Astrocyte (in vitro differentiated cells and primary cell): ENCODE data around the gene MEGF11. TPM values are rescaled to one million over a fixed set of nuclear protein-coding genes. Genes with fewer than 3 reads are reported as not detected.

Experiments
- DNase-seq: peaks from one replicate; pipeline ENCODE4 v3.0.0-alpha.2; 2010; ENCODE audit warnings: low read depth
- FAIRE-seq: peaks from 2 replicates; lab custom pipeline; 2011; peaks lifted over from hg19 to GRCh38; lab: Jason Lieb, UNC
- H2AFZ ChIP-seq: 2 replicates; pipeline ENCODE4 v1.6.0; 2012; ENCODE audit warnings: low read depth, low read length, inconsistent platforms
- H3K27ac ChIP-seq: 2 replicates; pipeline ENCODE4 v1.5.1; 2011; ENCODE audit warnings: low read depth, low read length, inconsistent platforms
- H3K27me3 ChIP-seq: 2 replicates; pipeline ENCODE4 v1.6.0; 2011; ENCODE audit warnings: low read length, inconsistent platforms; ENCODE audit not compliant: insufficient read depth
- H3K36me3 ChIP-seq: 2 replicates; pipeline ENCODE4 v1.5.1; 2011; ENCODE audit warnings: low read length, inconsistent platforms; ENCODE audit not compliant: insufficient read depth
- H3K4me1 ChIP-seq: 2 replicates; pipeline ENCODE4 v1.5.1; 2011; ENCODE audit warnings: low read length, inconsistent platforms; ENCODE audit not compliant: insufficient read depth
- H3K4me2 ChIP-seq: 2 replicates; pipeline ENCODE4 v1.6.0; 2012; ENCODE audit warnings: low read length, inconsistent platforms
- H3K4me3 ChIP-seq: 2 replicates; pipeline ENCODE4 v1.5.1; 2011; ENCODE audit warnings: low read depth, mild to moderate bottlenecking, low read length, inconsistent platforms; ENCODE audit not compliant: insufficient read depth
- H3K79me2 ChIP-seq: 2 replicates; pipeline ENCODE4 v1.6.0; 2012; ENCODE audit warnings: mild to moderate bottlenecking, low read length, inconsistent platforms; ENCODE audit not compliant: insufficient read depth
- H3K9ac ChIP-seq: 2 replicates; pipeline ENCODE4 v1.6.0; 2012; ENCODE audit warnings: mild to moderate bottlenecking, low read length, inconsistent platforms
- H3K9me3 ChIP-seq: 2 replicates; pipeline ENCODE4 v1.5.1; 2012; ENCODE audit warnings: low read depth, mild to moderate bottlenecking, low read length, inconsistent platforms; ENCODE audit not compliant: insufficient read depth
- H4K20me1 ChIP-seq: 2 replicates; pipeline ENCODE4 v1.6.0; 2012; ENCODE audit warnings: low read length, inconsistent platforms; ENCODE audit not compliant: insufficient read depth
- H3K27ac Mint-ChIP-seq: one replicate; pipeline ENCODE4 v1.8.0; 2021; ENCODE audit warnings: mild to moderate bottlenecking, mixed read lengths; ENCODE audit not compliant: unreplicated experiment
- H3K27me3 Mint-ChIP-seq: one replicate; pipeline ENCODE4 v1.8.0; 2021; ENCODE audit warnings: low read depth, mixed read lengths; ENCODE audit not compliant: unreplicated experiment
- H3K36me3 Mint-ChIP-seq: one replicate; pipeline ENCODE4 v1.8.0; 2021; ENCODE audit warnings: low read depth, mixed read lengths; ENCODE audit not compliant: unreplicated experiment
- H3K4me1 Mint-ChIP-seq: one replicate; pipeline ENCODE4 v1.8.0; 2021; ENCODE audit warnings: low read depth, mixed read lengths; ENCODE audit not compliant: unreplicated experiment
- H3K4me3 Mint-ChIP-seq: one replicate; pipeline ENCODE4 v1.8.0; 2021; ENCODE audit warnings: mild to moderate bottlenecking, moderate library complexity, mixed read lengths; ENCODE audit not compliant: unreplicated experiment
- H3K9me3 Mint-ChIP-seq: one replicate; pipeline ENCODE4 v1.8.0; 2021; ENCODE audit warnings: mild to moderate bottlenecking, mixed read lengths; ENCODE audit not compliant: unreplicated experiment
- EZH2 ChIP-seq: IDR thresholded peaks from 2 replicates; pipeline ENCODE4 v1.6.1; 2012; ENCODE audit warnings: mild to moderate bottlenecking, low read length, inconsistent platforms; ENCODE audit not compliant: insufficient read depth
- total RNA-seq: library from RNA; stranded (reverse); gene quantifications from 2 replicates; pipeline ENCODE4 v1.2.1, GENCODE V29; 2021
- TF ChIP-seq, protein P1 (sequence below): IDR thresholded peaks from 2 replicates; pipeline ENCODE4 v1.5.1; 2011; ENCODE audit warnings: low read depth, mild to moderate bottlenecking, inconsistent platforms, low read length, moderate library complexity; ENCODE audit not compliant: insufficient read depth

The MEGF11 gene
- total RNA-seq, 1 donor from 2014 or later: 0.16 TPM

DNA sequence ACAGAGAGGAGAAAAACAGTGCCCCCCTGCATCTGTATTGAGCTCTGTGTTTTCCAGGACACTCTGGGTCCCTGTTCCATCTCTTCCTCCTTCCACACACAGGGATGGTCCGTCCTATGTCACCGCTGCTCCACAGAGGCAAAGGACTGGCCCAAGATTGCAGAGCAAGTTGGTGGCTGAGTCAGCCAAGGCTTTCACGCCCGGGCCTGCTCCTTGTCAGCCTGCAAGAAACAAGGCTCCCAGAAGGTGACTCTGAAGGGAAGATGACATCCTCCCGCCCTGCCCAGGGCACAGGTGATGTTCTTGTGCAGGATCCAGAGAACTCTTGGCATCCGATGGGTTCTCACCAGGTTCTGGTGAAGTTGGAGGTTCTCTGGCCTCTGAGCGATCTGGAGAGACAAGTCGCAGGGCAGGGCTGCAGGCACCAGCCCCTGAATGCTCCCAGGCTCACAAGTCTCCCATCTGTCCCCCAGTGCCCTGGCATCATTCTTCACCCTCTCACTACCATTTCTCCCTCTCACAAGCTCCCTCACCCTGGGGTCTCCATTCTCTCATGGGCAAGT is 138.6 kb downstream of the MEGF11 start:
- H3K27ac Mint-ChIP-seq: no peak overlapping the region
- Histone ChIP-seq H3K4me1 (no peaks in the 10 kb centered on the region), H3K27me3 (peaks cover 8% of the 10 kb centered on the region), H3K36me3 (no peaks in the 10 kb centered on the region), H2AFZ (no peak overlapping the region), H3K79me2 (no peaks in the 10 kb centered on the region), H3K4me3 (no peak overlapping the region), H3K9me3 (no peaks in the 10 kb centered on the region), H4K20me1 (no peaks in the 10 kb centered on the region), H3K27ac (no peak overlapping the region), H3K4me2 (no peak overlapping the region), H3K9ac (no peak overlapping the region)
- H3K4me3 Mint-ChIP-seq: no peak overlapping the region
- peaks cover 4% of the 10 kb centered on the region for H3K9me3 Mint-ChIP-seq
- DNase-seq (no peak), FAIRE-seq (no peak)
- H3K27me3 Mint-ChIP-seq: peaks cover 75% of the 10 kb centered on the region
- H3K36me3 Mint-ChIP-seq: peaks cover 2% of the 10 kb centered on the region
- no peaks in the 10 kb centered on the region for H3K4me1 Mint-ChIP-seq
- no peak for TF ChIP-seq EZH2
- TF ChIP-seq, protein P1, sequence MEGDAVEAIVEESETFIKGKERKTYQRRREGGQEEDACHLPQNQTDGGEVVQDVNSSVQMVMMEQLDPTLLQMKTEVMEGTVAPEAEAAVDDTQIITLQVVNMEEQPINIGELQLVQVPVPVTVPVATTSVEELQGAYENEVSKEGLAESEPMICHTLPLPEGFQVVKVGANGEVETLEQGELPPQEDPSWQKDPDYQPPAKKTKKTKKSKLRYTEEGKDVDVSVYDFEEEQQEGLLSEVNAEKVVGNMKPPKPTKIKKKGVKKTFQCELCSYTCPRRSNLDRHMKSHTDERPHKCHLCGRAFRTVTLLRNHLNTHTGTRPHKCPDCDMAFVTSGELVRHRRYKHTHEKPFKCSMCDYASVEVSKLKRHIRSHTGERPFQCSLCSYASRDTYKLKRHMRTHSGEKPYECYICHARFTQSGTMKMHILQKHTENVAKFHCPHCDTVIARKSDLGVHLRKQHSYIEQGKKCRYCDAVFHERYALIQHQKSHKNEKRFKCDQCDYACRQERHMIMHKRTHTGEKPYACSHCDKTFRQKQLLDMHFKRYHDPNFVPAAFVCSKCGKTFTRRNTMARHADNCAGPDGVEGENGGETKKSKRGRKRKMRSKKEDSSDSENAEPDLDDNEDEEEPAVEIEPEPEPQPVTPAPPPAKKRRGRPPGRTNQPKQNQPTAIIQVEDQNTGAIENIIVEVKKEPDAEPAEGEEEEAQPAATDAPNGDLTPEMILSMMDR: no peak

DNA sequence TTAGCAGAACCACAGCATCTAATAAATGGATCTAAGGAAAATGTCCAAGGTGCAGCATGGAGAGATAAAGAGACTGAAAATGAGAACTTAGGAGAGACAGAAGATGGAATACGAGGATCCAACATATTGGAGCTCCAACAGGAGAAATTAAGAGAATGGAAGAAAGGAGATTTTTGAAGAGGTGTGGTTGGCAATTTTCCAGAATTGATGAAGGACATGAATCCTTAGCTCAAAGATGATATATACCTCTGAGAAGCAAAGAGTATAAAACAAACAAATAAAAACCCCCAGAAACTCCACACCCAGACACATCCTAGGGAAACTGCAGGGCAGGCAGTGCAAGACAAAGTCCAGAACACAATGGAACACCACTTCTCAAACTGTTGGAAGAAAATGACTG is 141.2 kb downstream of the MEGF11 start:
- Histone ChIP-seq H3K4me3 (no peak overlapping the region), H3K27me3 (peaks cover 10% of the 10 kb centered on the region), H3K27ac (no peak overlapping the region), H4K20me1 (no peaks in the 10 kb centered on the region), H3K36me3 (no peaks in the 10 kb centered on the region), H2AFZ (no peak overlapping the region), H3K4me1 (no peaks in the 10 kb centered on the region), H3K9ac (no peak overlapping the region), H3K4me2 (no peak overlapping the region), H3K79me2 (no peaks in the 10 kb centered on the region), H3K9me3 (no peaks in the 10 kb centered on the region)
- H3K27ac Mint-ChIP-seq: no peak overlapping the region
- peaks cover 4% of the 10 kb centered on the region for H3K36me3 Mint-ChIP-seq
- H3K9me3 Mint-ChIP-seq: peaks cover 6% of the 10 kb centered on the region
- no peak overlapping the region for H3K4me3 Mint-ChIP-seq
- no peak for DNase-seq
- no peak for TF ChIP-seq EZH2
- TF ChIP-seq, protein P1: no peak
- H3K27me3 Mint-ChIP-seq: peaks cover 81% of the 10 kb centered on the region
- H3K4me1 Mint-ChIP-seq: no peaks in the 10 kb centered on the region
- no peak for FAIRE-seq

DNA sequence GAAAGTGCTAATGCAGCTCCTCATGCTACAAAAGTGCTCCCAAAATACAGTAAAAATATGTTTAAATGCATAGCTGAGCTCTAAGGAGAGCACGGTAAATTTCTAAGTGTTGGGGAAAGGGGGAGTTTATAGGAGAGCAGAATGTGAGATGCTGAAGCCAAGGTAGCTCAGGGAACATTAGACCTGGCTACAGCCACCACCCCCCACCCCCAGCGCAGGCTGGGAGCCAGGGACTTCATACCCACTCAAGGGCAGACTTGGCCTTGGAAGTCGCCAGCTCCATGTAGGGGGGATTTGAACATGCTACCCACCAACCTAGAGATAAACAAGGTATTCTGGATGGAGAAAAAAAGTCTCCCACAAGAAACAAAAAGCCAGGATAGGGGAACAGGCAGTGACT is 142.2 kb downstream of the MEGF11 start:
- Histone ChIP-seq H3K4me1 (no peaks in the 10 kb centered on the region), H3K4me3 (no peak overlapping the region), H3K9me3 (no peaks in the 10 kb centered on the region), H2AFZ (no peak overlapping the region), H3K9ac (no peak overlapping the region), H3K79me2 (no peaks in the 10 kb centered on the region), H3K36me3 (no peaks in the 10 kb centered on the region), H3K27me3 (peaks cover 8% of the 10 kb centered on the region), H3K27ac (no peak overlapping the region), H3K4me2 (no peak overlapping the region), H4K20me1 (no peaks in the 10 kb centered on the region)
- H3K4me3 Mint-ChIP-seq: no peak overlapping the region
- H3K27me3 Mint-ChIP-seq: peaks cover 80% of the 10 kb centered on the region
- H3K27ac Mint-ChIP-seq: no peak overlapping the region
- peaks cover 6% of the 10 kb centered on the region for H3K9me3 Mint-ChIP-seq
- no peaks in the 10 kb centered on the region for H3K4me1 Mint-ChIP-seq
- FAIRE-seq: no peak
- TF ChIP-seq EZH2: no peak
- DNase-seq: no peak
- peaks cover 4% of the 10 kb centered on the region for H3K36me3 Mint-ChIP-seq
